ENCODE measurements around the gene FKBP6. TPM values are rescaled to one million over a fixed set of nuclear protein-coding genes. Genes with fewer than 3 reads are reported as not detected.

The FKBP6 gene
- total RNA-seq, 1 experiment from 2014 or later: 0.11 TPM

DNA sequence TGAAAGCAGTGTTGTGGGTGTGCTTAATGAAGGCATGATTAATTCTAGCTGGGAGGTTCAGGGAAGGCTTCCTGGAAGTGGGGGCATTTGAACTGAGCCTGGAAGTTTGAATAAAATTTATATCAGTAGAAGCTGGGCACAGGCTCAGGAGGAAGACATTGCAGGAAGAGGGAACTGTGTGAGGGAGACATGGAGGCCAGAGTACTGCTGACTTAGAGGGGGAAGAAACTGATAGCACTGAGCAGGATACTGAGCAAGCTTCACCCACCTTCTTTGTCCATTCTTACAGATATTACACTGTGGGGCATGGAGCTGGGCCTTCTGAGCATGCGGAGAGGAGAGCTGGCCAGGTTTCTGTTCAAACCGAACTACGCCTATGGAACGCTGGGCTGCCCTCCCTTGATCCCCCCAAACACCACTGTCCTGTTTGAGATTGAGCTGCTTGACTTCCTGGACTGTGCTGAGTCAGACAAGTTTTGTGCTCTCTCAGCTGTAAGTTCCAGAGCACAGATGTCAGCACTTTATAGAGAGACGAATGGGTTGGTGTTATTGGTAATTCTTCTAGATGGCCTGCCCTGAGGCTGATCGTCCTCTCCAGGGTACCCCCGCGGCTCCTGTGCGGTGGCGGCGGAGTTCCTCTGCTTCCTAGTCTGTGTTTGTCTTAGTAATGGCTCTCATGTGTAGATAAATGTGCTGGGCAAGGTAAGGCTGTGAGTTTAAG, 2.1 kb downstream of the FKBP6 start (continued):
- TF ChIP-seq ARID4B (CRISPR knock-in tag; IDR thresholded peaks at IDR 0.05; ENCODE audit: borderline replicate concordance) (no peak), ZNF263 (CRISPR knock-in tag; IDR thresholded peaks at IDR 0.05; ENCODE audit: low read depth) (no peak), TP53 (CRISPR knock-in tag; IDR thresholded peaks at IDR 0.05) (no peak), MYBL2 (CRISPR knock-in tag; IDR thresholded peaks at IDR 0.05) (no peak)

GRCh38 chr7:73330772-73331171, 2.8 kb downstream of the FKBP6 start:
- H3K4me1 Mint-ChIP-seq: peaks cover 16% of the 10 kb centered on the region
- ChIA-PET CTCF (interaction anchor here (0.8 to 1.3 kb wide), 4 partner anchors 8 to 14 kb away, joined by 3 to 5 read pairs (median 4); no protein-coding TSS in a partner anchor), POLR2A (no interaction called here)
- H3K9me3 Mint-ChIP-seq: no peaks in the 10 kb centered on the region
- H3K36me3 Mint-ChIP-seq: no peaks in the 10 kb centered on the region
- DNase-seq (ENCODE audit: low spot score) (no peak), ATAC-seq (no peak)
- no peak overlapping the region for H3K27ac Mint-ChIP-seq
- H3K27me3 Mint-ChIP-seq (ENCODE audit: low read depth): no peaks in the 10 kb centered on the region; the same call in 1 of the 2 replicates
- TF ChIP-seq PRDM15 (CRISPR knock-in tag; IDR thresholded peaks at IDR 0.05) (peak; percentile 76), STAT6 (CRISPR knock-in tag; conservative IDR thresholded peaks at IDR 0.05; ENCODE audit: low read depth) (no peak)
- H3K4me3 Mint-ChIP-seq: no peak overlapping the region

DNA sequence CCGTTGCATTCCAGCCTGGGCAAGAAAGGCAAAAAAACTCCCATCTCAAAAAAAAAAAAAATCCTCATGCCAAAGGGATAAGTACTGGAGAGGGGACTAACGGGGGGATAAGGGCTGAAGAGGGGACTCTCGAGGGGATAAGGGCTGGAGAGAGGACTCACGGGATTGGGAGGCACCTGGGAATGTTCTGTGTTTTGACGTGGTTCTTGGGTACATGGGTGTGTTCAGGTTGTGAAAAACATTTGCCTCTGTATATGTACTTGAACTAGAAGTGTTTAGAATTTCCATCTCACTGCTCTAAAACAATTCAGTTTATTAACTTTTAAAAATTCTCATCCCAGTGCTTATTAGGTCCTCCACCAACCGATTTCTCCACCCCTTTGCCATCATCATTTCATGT, 4.5 kb downstream of the FKBP6 start:
- CTCF ChIA-PET: interaction anchor here (1.6 kb wide), 1 partner anchor 8 kb away, joined by 6 read pairs; no protein-coding TSS in a partner anchor
- no peak overlapping the region for H3K27ac Mint-ChIP-seq
- POLR2A ChIA-PET: no interaction called here
- no peaks in the 10 kb centered on the region for H3K36me3 Mint-ChIP-seq
- ATAC-seq (no peak), DNase-seq (ENCODE audit: low spot score) (no peak)
- no peak overlapping the region for H3K4me3 Mint-ChIP-seq
- no peaks in the 10 kb centered on the region; the same call in 1 of the 2 replicates for H3K27me3 Mint-ChIP-seq (ENCODE audit: low read depth)
- TF ChIP-seq ERG (CRISPR knock-in tag; IDR thresholded peaks at IDR 0.05) (no peak), OVOL2 (CRISPR knock-in tag; IDR thresholded peaks at IDR 0.05; ENCODE audit: borderline replicate concordance) (no peak)
- H3K4me1 Mint-ChIP-seq: peaks cover 16% of the 10 kb centered on the region
- no peaks in the 10 kb centered on the region for H3K9me3 Mint-ChIP-seq

Measured in WTC11 (cell line).